ENCODE results near the gene SCGB1C1.

SCGB1C1 gene

GRCh38 chr11:206002-206384, 13.1 kb downstream of the SCGB1C1 start:
- Histone ChIP-seq H3K27ac (ENCODE audit: insufficient read depth in 1 of 2, low read depth in 1 of 2, low read length in 2 of 2, poor library complexity in 1 of 2, severe bottlenecking in 2 of 2) (peak overlapping the region in 1 of 2 experiments; percentile 90), H3K4me1 (ENCODE audit: control extremely low read depth in 1 of 4, control insufficient read depth in 4 of 4, insufficient read depth in 4 of 4, low read length in 3 of 4) (peaks cover 13 to 72% (median 64%) of the 10 kb centered on the region in 4 experiments), H3K9me3 (ENCODE audit: control extremely low read depth in 1 of 5, control insufficient read depth in 4 of 5, insufficient read depth in 2 of 5, low read depth in 1 of 5, low read length in 4 of 5) (no peaks in the 10 kb centered on the region), H3K4me3 (ENCODE audit: control insufficient read depth in 1 of 7, extremely low read depth in 1 of 7, insufficient read depth in 4 of 7, low read depth in 2 of 7, low read length in 6 of 7) (peak overlapping the region in 5 of 7 experiments; percentile 73 to 99 (median 86)), H3K27me3 (replicated peaks in 2 of 5; ENCODE audit: control insufficient read depth in 4 of 5, insufficient read depth in 5 of 5, low read length in 4 of 5) (no peaks in the 10 kb centered on the region), H3K36me3 (ENCODE audit: control insufficient read depth in 4 of 4, insufficient read depth in 4 of 4, low read length in 3 of 4) (peaks cover 4 to 45% (median 31%) of the 10 kb centered on the region in 4 experiments)
- ChIA-PET CTCF (no interaction called here), POLR2A (interaction anchor here (0.6 kb wide), 1 partner anchor 63 kb away, joined by 3 read pairs; no protein-coding TSS in a partner anchor)
- WGBS (ENCODE audit: insufficient coverage): 88% methylated on average over 5 of the region's 7 CpGs
- no peak for DNase-seq

- H3K36me3 ChIP-seq (ENCODE audit: control insufficient read depth in 4 of 4, insufficient read depth in 4 of 4, low read length in 3 of 4): peaks cover 7 to 51% (median 38%) of the 10 kb centered on the region in 4 experiments
- DNase-seq: peak in 2 of 3 donors; percentile 35 to 40
- H3K4me1 ChIP-seq (ENCODE audit: control extremely low read depth in 1 of 4, control insufficient read depth in 4 of 4, insufficient read depth in 4 of 4, low read length in 3 of 4): peaks cover 13 to 67% (median 59%) of the 10 kb centered on the region in 4 experiments
- H3K9me3 ChIP-seq (ENCODE audit: control extremely low read depth in 1 of 5, control insufficient read depth in 4 of 5, insufficient read depth in 2 of 5, low read depth in 1 of 5, low read length in 4 of 5): no peaks in the 10 kb centered on the region
- 1% methylated on average over 37 of the region's 39 CpGs for WGBS (ENCODE audit: insufficient coverage)
- ChIA-PET POLR2A (interaction anchor here (0.6 to 1.5 kb wide), 4 partner anchors 30 to 62 kb away, joined by 3 to 11 read pairs (median 4); partner anchors contain the start of genes PSMD13 and SIRT3), CTCF (interaction anchor here (0.9 to 1.9 kb wide), 5 partner anchors 11 to 47 kb away, joined by 3 to 5 read pairs (median 3); no protein-coding TSS in a partner anchor)
- H3K4me3 ChIP-seq (ENCODE audit: control insufficient read depth in 1 of 7, extremely low read depth in 1 of 7, insufficient read depth in 4 of 7, low read depth in 2 of 7, low read length in 6 of 7): peak overlapping the region; percentile 71 to 99 (median 85)
- H3K27me3 ChIP-seq (replicated peaks in 2 of 5; ENCODE audit: control insufficient read depth in 4 of 5, insufficient read depth in 5 of 5, low read length in 4 of 5): no peaks in the 10 kb centered on the region
- H3K27ac ChIP-seq (ENCODE audit: insufficient read depth in 1 of 2, low read depth in 1 of 2, low read length in 2 of 2, poor library complexity in 1 of 2, severe bottlenecking in 2 of 2): peak overlapping the region; percentile 56 to 90
Observed at GRCh38 chr11:206526-207207, 13.8 kb downstream of the SCGB1C1 start.

DNA sequence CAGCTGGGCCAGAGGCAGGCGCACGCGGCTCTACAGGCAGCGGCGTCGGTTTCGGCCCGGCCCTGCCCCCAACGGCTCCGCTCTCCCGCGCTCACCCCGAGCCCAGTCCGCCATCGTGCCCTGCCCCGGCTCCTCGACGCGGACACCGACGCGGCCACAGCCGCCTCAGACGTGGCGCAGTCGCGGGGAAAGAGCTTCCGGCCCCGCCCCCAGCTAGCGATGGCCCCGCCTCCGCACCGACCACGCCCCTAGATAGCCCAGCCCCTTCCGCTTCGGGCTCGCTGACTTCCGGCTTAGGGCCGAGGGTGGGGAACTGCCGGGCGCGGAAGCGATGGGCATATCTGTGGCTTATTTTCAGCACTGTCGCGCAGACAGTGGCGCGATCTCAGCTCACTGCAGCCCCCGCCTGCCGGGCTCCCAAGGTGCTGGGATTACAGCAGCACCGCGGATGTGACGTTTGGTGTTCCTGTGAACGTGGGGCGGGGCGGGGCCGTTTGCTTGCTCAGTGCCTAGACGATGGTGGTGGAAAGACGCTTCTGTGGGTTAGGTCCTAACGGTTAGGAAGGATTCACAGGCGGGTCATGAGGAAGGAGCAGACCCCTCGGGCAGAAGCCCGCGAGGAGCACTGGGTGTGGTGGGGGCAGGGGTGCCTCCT, 14.5 kb downstream of the SCGB1C1 start, which contains the start of the genes BET1L and RIC8A:
BET1L (minus strand) TSS at position 192 of the 655 bp plus-strand sequence; CDS start at position 114, 78 bp downstream.
RIC8A (plus strand) TSS at position 501 of the 655 bp plus-strand sequence. CDS start 1,147 bp downstream, outside the sequence.
- POLR2A ChIA-PET: interaction anchor here (0.8 to 1.5 kb wide), 3 partner anchors 30 to 43 kb away, joined by 3 to 11 read pairs (median 4); partner anchors contain the start of genes PSMD13 and SIRT3
- Histone ChIP-seq H3K4me3 (ENCODE audit: control insufficient read depth in 1 of 7, extremely low read depth in 1 of 7, insufficient read depth in 4 of 7, low read depth in 2 of 7, low read length in 6 of 7) (peak within 1 kb of the TSS; percentile 79 to 99 (median 92)), H3K4me1 (ENCODE audit: control extremely low read depth in 1 of 4, control insufficient read depth in 4 of 4, insufficient read depth in 4 of 4, low read length in 3 of 4) (peaks cover 13 to 61% (median 53%) of the 10 kb centered on the region in 4 experiments), H3K27ac (ENCODE audit: insufficient read depth in 1 of 2, low read depth in 1 of 2, low read length in 2 of 2, poor library complexity in 1 of 2, severe bottlenecking in 2 of 2) (peak within 1 kb of the TSS; percentile 92 to 97), H3K27me3 (replicated peaks in 2 of 5; ENCODE audit: control insufficient read depth in 4 of 5, insufficient read depth in 5 of 5, low read length in 4 of 5) (no peaks in the 10 kb centered on the region), H3K36me3 (ENCODE audit: control insufficient read depth in 4 of 4, insufficient read depth in 4 of 4, low read length in 3 of 4) (peaks cover 9 to 57% (median 44%) of the 10 kb centered on the region in 4 experiments), H3K9me3 (ENCODE audit: control extremely low read depth in 1 of 5, control insufficient read depth in 4 of 5, insufficient read depth in 2 of 5, low read depth in 1 of 5, low read length in 4 of 5) (no peaks in the 10 kb centered on the region)
- CTCF ChIA-PET: interaction anchor here (0.9 to 1.9 kb wide), 7 partner anchors 10 to 241 kb away, joined by 3 to 5 read pairs (median 3); no protein-coding TSS in a partner anchor
- 0% methylated on average over 51 of the region's 63 CpGs for WGBS (ENCODE audit: insufficient coverage)
- DNase-seq: peak; percentile 99 to 100 (median 100)

- DNase-seq: no peak
- peaks cover 9 to 56% (median 48%) of the 10 kb centered on the region in 4 experiments for H3K4me1 ChIP-seq (ENCODE audit: control extremely low read depth in 1 of 4, control insufficient read depth in 4 of 4, insufficient read depth in 4 of 4, low read length in 3 of 4)
- peak overlapping the region; percentile 92 to 97 for H3K27ac ChIP-seq (ENCODE audit: insufficient read depth in 1 of 2, low read depth in 1 of 2, low read length in 2 of 2, poor library complexity in 1 of 2, severe bottlenecking in 2 of 2)
- peak overlapping the region; percentile 79 to 99 (median 92) for H3K4me3 ChIP-seq (ENCODE audit: control insufficient read depth in 1 of 7, extremely low read depth in 1 of 7, insufficient read depth in 4 of 7, low read depth in 2 of 7, low read length in 6 of 7)
- H3K9me3 ChIP-seq (ENCODE audit: control extremely low read depth in 1 of 5, control insufficient read depth in 4 of 5, insufficient read depth in 2 of 5, low read depth in 1 of 5, low read length in 4 of 5): no peaks in the 10 kb centered on the region
- no peaks in the 10 kb centered on the region for H3K27me3 ChIP-seq (replicated peaks in 2 of 5; ENCODE audit: control insufficient read depth in 4 of 5, insufficient read depth in 5 of 5, low read length in 4 of 5)
- under 1% methylated on average over 16 of the region's 27 CpGs for WGBS (ENCODE audit: insufficient coverage)
- ChIA-PET CTCF (interaction anchor here (1.0 to 1.9 kb wide), 6 partner anchors 9 to 241 kb away, joined by 3 to 5 read pairs (median 3); no protein-coding TSS in a partner anchor), POLR2A (interaction anchor here (0.7 to 1.5 kb wide), 4 partner anchors 9 to 43 kb away, joined by 3 to 11 read pairs (median 4); partner anchors contain the start of genes PSMD13 and SIRT3)
- peaks cover 10 to 62% (median 49%) of the 10 kb centered on the region in 4 experiments for H3K36me3 ChIP-seq (ENCODE audit: control insufficient read depth in 4 of 4, insufficient read depth in 4 of 4, low read length in 3 of 4)
Observed at GRCh38 chr11:207863-208180, 14.9 kb downstream of the SCGB1C1 start.

- ChIA-PET CTCF (interaction anchor here (0.7 to 2.1 kb wide), 7 partner anchors 13 to 240 kb away, joined by 3 to 7 read pairs (median 3); partner anchors contain the start of gene SIRT3), POLR2A (interaction anchor here (0.5 to 1.5 kb wide), 3 partner anchors 9 to 204 kb away, joined by 3 to 11 read pairs (median 4); partner anchors contain the start of genes PSMD13 and SIRT3)
- no peaks in the 10 kb centered on the region for H3K27me3 ChIP-seq (replicated peaks in 2 of 5; ENCODE audit: control insufficient read depth in 4 of 5, insufficient read depth in 5 of 5, low read length in 4 of 5)
- peaks cover 5 to 50% (median 43%) of the 10 kb centered on the region in 4 experiments for H3K4me1 ChIP-seq (ENCODE audit: control extremely low read depth in 1 of 4, control insufficient read depth in 4 of 4, insufficient read depth in 4 of 4, low read length in 3 of 4)
- peaks cover 15 to 65% (median 53%) of the 10 kb centered on the region in 4 experiments for H3K36me3 ChIP-seq (ENCODE audit: control insufficient read depth in 4 of 4, insufficient read depth in 4 of 4, low read length in 3 of 4)
- DNase-seq: peak; percentile 80 to 93 (median 88)
- H3K9me3 ChIP-seq (ENCODE audit: control extremely low read depth in 1 of 5, control insufficient read depth in 4 of 5, insufficient read depth in 2 of 5, low read depth in 1 of 5, low read length in 4 of 5): no peaks in the 10 kb centered on the region
- peak overlapping the region; percentile 92 to 97 for H3K27ac ChIP-seq (ENCODE audit: insufficient read depth in 1 of 2, low read depth in 1 of 2, low read length in 2 of 2, poor library complexity in 1 of 2, severe bottlenecking in 2 of 2)
- WGBS (ENCODE audit: insufficient coverage): under 1% methylated on average over 44 of the region's 57 CpGs
- peak overlapping the region; percentile 79 to 99 (median 92) for H3K4me3 ChIP-seq (ENCODE audit: control insufficient read depth in 1 of 7, extremely low read depth in 1 of 7, insufficient read depth in 4 of 7, low read depth in 2 of 7, low read length in 6 of 7)
Observed at GRCh38 chr11:208181-208916, 15.5 kb downstream of the SCGB1C1 start.

DNA sequence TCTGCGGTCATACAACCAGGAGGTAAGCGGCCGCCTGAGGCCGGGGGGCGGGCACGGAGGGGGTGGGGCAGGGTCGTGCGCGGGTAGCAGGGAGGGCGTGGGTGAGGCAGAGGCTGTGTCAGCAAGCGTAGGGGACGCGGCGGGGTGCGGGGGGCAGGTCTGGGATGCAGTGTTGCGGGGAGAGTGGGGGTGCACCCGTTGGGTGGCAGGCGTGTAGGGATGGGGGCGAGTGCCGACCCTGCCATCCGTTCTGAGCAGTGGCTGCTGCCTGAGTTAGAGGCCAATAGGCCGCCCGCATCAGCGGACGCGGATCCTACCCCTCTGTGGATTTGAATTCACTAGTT, 16.0 kb downstream of the SCGB1C1 start:
- POLR2A ChIA-PET: interaction anchor here (0.5 kb wide), 1 partner anchor 203 kb away, joined by 4 read pairs; no protein-coding TSS in a partner anchor
- Histone ChIP-seq H3K36me3 (ENCODE audit: control insufficient read depth in 4 of 4, insufficient read depth in 4 of 4, low read length in 3 of 4) (peaks cover 15 to 63% (median 55%) of the 10 kb centered on the region in 4 experiments), H3K4me1 (ENCODE audit: control extremely low read depth in 1 of 4, control insufficient read depth in 4 of 4, insufficient read depth in 4 of 4, low read length in 3 of 4) (peaks cover 5 to 45% (median 38%) of the 10 kb centered on the region in 4 experiments), H3K27me3 (replicated peaks in 2 of 5; ENCODE audit: control insufficient read depth in 4 of 5, insufficient read depth in 5 of 5, low read length in 4 of 5) (no peaks in the 10 kb centered on the region), H3K27ac (ENCODE audit: insufficient read depth in 1 of 2, low read depth in 1 of 2, low read length in 2 of 2, poor library complexity in 1 of 2, severe bottlenecking in 2 of 2) (peak overlapping the region; percentile 13 to 97), H3K4me3 (ENCODE audit: control insufficient read depth in 1 of 7, extremely low read depth in 1 of 7, insufficient read depth in 4 of 7, low read depth in 2 of 7, low read length in 6 of 7) (peak overlapping the region; percentile 40 to 99 (median 92)), H3K9me3 (ENCODE audit: control extremely low read depth in 1 of 5, control insufficient read depth in 4 of 5, insufficient read depth in 2 of 5, low read depth in 1 of 5, low read length in 4 of 5) (no peaks in the 10 kb centered on the region)
- DNase-seq: no peak
- CTCF ChIA-PET: interaction anchor here (0.7 to 2.1 kb wide), 7 partner anchors 10 to 240 kb away, joined by 3 to 7 read pairs (median 3); partner anchors contain the start of gene SIRT3
- under 1% methylated on average over 14 of the region's 26 CpGs for WGBS (ENCODE audit: insufficient coverage)

Measured in common myeloid progenitor, CD34-positive (primary cell).